ENCODE data around the gene SRMS. TPM values are rescaled to one million over a fixed set of nuclear protein-coding genes. Genes with fewer than 3 reads are reported as not detected.

The SRMS gene
- total and polyA plus RNA-seq, 2 of the 13 experiments (the other 11 are each of a cell fraction or from before 2014, with no cell fraction given): not detected

GRCh38 chr20:63576311-63576710, 28.8 kb upstream of the SRMS start (continued):
- TF ChIP-seq NFAT5 (CRISPR knock-in tag; IDR thresholded peaks at IDR 0.05): no peak
- no peak for TF ChIP-seq NONO (IDR thresholded peaks at IDR 0.05)
- no peak for TF ChIP-seq NONO (CRISPR knock-in tag; conservative IDR thresholded peaks at IDR 0.05)
- no peak for TF ChIP-seq STAT5B (CRISPR knock-in tag; IDR thresholded peaks at IDR 0.05)
- no peak for TF ChIP-seq CC2D1A (CRISPR knock-in tag; IDR thresholded peaks at IDR 0.05)
- no peak for TF ChIP-seq SCMH1 (CRISPR knock-in tag; IDR thresholded peaks at IDR 0.05; ENCODE audit: borderline replicate concordance)
- TF ChIP-seq BRF2 (CRISPR knock-in tag; IDR thresholded peaks at IDR 0.05): no peak
- no peak for TF ChIP-seq KLF15 (CRISPR knock-in tag; IDR thresholded peaks at IDR 0.05; ENCODE audit: borderline replicate concordance)
